Ishikawa (cell line): ENCODE results near the gene TBX20.

Source experiments
- CEBPB ChIP-seq: IDR thresholded peaks from 2 replicates; pipeline ENCODE4 v1.6.1; 2012
- CREB1 ChIP-seq: IDR thresholded peaks from 2 replicates; pipeline ENCODE4 v1.6.1; 2012; ENCODE audit warnings: low read depth
- EGR1 ChIP-seq: IDR thresholded peaks from 2 replicates; pipeline ENCODE4 v1.6.1; 2012
- EP300 ChIP-seq: IDR thresholded peaks from 2 replicates; pipeline ENCODE4 v1.6.1; 2012; ENCODE audit warnings: borderline replicate concordance
- FOXM1 ChIP-seq: IDR thresholded peaks from 2 replicates; pipeline ENCODE4 v1.6.1; 2012; ENCODE audit warnings: low read depth, borderline replicate concordance
- NFIC ChIP-seq: IDR thresholded peaks from 2 replicates; pipeline ENCODE4 v1.6.1; 2012
- RAD21 ChIP-seq: IDR thresholded peaks from 2 replicates; pipeline ENCODE4 v1.6.1; 2012; ENCODE audit warnings: low read depth
- REST ChIP-seq: IDR thresholded peaks from 2 replicates; pipeline ENCODE4 v1.6.1; 2012; ENCODE audit warnings: low read depth, mild to moderate bottlenecking
- TAF1 ChIP-seq: IDR thresholded peaks from 2 replicates; pipeline ENCODE4 v1.6.1; 2012; ENCODE audit warnings: low read depth, mild to moderate bottlenecking
- TCF12 ChIP-seq: IDR thresholded peaks from 2 replicates; pipeline ENCODE4 v1.6.1; 2012; ENCODE audit warnings: low read depth
- TEAD4 ChIP-seq: IDR thresholded peaks from 2 replicates; pipeline ENCODE4 v1.6.1; 2012
- USF1 ChIP-seq: IDR thresholded peaks from 2 replicates; pipeline ENCODE4 v1.6.1; 2012
- YY1 ChIP-seq: IDR thresholded peaks from 2 replicates; pipeline ENCODE4 v1.6.1; 2012; ENCODE audit warnings: low read depth
- ZBTB7A ChIP-seq: IDR thresholded peaks from 2 replicates; pipeline ENCODE4 v1.6.1; 2012; ENCODE audit warnings: low read depth
- TF ChIP-seq, protein P1 (sequence below): IDR thresholded peaks from 2 replicates; pipeline ENCODE4 v1.6.1; 2012

The TBX20 gene

GRCh38 chr7:35232994-35233393 is 20.9 kb downstream of the TBX20 start:
- TF ChIP-seq TAF1 (no peak), YY1 (no peak), CREB1 (no peak), ZBTB7A (no peak), TEAD4 (no peak), REST (no peak), TCF12 (no peak), NFIC (no peak), EGR1 (no peak), USF1 (no peak), CEBPB (no peak), FOXM1 (no peak), EP300 (no peak), RAD21 (no peak)
- TF ChIP-seq, protein P1, sequence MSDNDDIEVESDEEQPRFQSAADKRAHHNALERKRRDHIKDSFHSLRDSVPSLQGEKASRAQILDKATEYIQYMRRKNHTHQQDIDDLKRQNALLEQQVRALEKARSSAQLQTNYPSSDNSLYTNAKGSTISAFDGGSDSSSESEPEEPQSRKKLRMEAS = no peak

GRCh38 chr7:35200170-35200569 is 53.7 kb downstream of the TBX20 start:
- TF ChIP-seq NFIC = 0 out of 2 replicates have a peak, but pooled peaks have one; percentile 27

DNA sequence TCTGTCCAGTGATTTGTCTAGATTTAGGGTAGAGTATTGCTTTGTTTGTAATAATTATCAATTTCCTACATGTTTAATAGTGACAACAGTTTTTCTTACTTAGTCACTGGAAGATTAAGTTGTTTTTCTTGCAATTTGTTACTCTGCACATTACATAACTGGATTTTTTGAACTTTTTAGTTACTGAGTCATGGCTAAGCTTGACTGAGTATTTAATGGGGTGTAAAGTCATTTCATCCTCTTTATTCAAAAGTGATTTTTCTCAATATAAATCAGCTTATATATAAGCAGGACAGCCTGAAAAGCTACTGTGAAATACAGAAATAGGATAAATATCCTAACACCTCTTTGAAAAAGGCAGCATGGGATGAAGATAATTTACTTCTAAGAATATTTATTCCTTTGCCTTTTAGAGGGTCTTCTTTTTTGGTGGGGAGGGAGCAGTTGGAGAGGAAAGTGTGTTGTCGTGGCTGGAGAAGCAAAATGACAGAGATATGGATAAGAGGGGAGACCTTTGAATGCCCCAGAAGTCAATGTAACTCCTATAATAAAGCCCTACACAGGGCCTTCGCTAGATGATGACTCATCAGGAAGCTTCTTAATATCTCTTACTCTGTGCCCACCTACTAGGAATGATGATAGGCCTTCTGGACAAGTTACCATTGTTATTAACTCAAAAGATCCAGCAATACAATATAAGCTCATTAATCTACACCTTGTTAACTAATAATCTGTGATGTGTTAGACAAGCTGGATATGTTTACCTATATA is 55.3 kb downstream of the TBX20 start:
- TF ChIP-seq TEAD4 = peak; percentile 39; the same call in 1 of the 2 replicates

- TF ChIP-seq USF1 = 0 out of 2 replicates have a peak, but pooled peaks have one; percentile 40
- TF ChIP-seq, protein P1 = peak; percentile 90
Observed at GRCh38 chr7:35186751-35187150, 67.1 kb downstream of the TBX20 start.

GRCh38 chr7:35185908-35186731 is 67.8 kb downstream of the TBX20 start:
- TF ChIP-seq TAF1 = peak; percentile 9; the same call in 1 of the 2 replicates
- TF ChIP-seq, protein P1 = peak; percentile 96
- TF ChIP-seq YY1 = 0 out of 2 replicates have a peak, but pooled peaks have one; percentile 31
- no peak for TF ChIP-seq EGR1
- TF ChIP-seq USF1 = peak; percentile 69; the same call in 1 of the 2 replicates

DNA sequence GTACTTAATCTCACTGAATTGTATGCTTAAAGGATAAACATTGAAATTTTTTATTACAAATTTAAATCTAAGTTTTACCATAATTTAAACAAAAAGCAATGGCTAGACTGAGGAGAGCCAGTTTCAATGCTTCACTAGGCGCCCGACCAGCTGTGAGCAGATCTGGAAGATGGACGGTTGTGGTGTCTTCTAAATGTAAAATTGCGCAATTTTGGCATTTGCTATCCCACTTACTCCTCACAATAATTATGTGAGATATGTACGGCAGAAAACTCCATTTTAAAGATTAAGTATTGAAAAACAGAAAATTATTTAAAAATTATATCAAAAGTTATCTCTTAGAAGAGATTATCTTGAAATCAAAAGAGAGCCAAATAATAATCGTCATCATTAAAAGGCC is 73.2 kb downstream of the TBX20 start:
- TF ChIP-seq CEBPB = peak; percentile 60; the same call in 1 of the 2 replicates
